Stimulated activated CD4-positive, alpha-beta T cell treated with anti-CD3 and anti-CD28 coated beads, Interleukin-12 subunit alpha, Interleukin-12 subunit beta, amount 100 ng/mL, for 4 hours (primary cell): ENCODE data around the gene SPAG6.

Source experiments
- DNase-seq: peaks from one replicate; pipeline ENCODE4 v3.0.0-alpha.2; 2020

The SPAG6 gene

DNA sequence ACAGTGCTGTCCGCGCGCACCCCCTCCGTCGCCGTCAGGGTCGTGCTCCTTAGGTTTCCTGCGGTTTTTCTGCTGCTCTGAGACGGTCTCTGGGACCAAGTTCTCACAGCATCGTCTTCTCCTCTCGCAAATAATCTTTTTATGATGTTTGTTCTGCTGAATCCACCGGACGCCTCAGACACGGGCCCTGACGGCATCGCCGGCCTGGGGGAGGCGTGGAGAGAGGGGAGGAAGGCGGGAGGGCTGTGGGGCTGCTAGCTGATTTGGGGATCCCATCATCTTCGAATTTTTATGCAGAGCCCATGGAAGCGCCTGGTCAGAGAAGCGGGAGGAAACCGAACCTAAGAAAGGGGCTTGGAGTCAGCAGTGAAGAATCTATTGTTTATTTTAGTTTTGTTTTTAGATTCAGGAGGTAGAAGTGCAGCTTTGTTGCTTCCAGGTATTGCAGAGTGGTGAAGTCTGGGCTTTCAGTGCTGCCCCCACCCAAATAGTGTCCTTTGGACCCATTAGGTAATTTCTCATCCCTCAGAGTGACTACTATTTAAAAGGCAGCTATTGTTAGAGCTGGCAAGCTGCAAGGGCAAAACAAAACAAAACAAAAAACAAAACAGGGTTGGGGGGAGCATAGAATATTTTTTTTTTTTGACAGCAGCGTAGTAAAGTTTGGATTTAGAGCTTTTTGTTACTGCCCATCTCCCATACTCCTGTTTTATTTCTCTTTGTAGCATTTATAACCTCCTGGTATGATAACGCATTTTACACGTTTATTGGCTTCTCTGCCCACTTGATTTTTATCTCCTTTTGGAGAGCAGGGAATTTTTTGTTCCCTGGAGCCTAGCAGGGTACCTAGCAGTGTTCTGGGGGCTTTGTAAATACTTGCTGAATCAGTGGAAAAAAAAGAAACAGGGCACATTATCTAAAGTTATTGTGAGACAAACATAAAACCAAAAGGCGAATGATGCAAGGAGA lies 92.6 kb downstream of the SPAG6 start:
- no peak for DNase-seq

DNA sequence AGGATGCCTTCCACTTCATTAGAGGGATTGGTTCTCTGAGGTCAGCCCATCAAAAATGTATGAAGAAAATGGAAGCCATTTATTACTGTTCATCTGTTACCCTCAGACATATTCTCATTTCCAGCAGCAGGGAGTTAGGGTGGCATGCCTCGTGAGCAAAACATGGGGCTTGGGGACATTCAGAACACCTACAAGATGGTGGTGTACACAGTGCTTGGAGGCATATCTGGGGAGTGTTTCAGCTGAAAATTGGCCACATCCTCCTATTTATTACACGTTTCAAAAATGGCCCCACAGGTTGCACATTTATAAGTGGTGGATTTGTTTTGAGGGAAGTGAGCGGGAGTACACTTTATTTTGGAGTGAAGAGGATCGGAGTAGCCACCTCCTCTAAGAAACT lies 93.4 kb downstream of the SPAG6 start:
- DNase-seq, result no peak

DNA sequence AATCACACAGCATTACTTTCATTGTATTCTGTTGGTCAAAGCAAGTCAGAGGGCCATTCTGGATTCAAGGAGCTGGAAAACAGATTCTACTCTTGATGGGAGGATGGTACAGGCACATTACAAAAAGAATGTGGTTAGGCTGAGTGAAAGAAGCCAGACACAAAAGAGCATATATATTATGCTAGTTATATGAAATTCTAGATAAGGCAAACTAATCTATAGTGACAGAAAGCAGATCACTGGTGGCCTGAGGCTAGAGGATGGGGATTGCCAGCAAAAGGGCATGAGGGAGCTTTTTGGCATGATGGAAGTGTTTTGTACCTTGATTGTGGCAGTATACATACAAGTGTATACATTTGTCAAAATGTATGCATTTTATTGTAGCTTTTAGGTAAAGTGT lies 96.8 kb downstream of the SPAG6 start:
- no peak for DNase-seq

DNA sequence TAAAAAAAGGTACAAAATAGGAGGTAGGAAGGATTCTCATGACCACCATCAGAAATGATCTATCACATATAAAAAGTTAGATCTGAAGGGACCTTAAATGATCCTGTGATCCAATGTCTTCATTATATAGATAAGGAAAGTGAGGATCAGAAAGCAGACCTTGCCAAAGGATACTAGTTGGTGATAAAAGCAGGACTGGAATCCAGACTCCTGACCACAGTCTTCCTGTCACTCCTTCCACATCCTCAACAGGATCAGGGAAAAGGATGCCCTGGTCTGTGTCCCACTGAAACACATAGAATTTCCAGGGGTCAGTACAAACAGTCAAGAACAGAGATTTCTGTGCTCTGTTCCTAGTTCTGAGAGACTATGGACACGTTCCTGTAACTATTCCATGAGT lies 97.2 kb downstream of the SPAG6 start:
- no peak for DNase-seq

DNA sequence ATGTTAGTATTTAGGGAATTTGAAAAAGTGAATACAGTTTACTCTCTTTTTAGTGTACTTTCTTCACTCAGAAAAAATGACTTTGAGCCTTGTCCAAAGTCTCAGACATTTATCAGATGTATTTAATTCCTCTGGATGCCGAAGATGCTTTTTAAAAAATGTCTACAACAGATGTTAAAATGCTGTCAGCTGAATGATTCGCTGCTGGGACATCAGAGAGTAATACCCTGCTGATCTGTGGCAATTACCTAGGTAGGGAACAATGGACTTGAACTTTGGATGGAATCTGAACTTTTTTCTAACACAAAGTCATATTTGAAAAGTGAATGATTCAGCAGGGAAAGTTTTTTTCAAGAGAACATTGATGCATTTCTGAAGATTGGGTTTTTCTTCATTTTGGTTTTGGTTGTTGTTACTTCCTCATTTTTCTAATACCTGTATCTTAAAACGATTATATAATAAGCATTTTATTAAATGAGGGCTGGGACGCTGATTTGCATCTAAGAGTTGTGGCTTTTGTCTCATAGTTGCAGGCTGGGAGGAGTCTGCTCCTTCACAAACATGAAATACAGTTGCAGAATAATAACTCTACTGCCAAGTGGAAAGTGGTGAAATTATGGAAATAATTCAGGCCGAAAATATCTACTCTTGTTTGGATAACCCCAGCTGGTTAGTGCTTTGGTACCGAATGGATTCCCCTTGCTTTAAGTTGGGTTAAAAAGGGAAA lies 98.0 kb downstream of the SPAG6 start:
- no peak for DNase-seq

DNA sequence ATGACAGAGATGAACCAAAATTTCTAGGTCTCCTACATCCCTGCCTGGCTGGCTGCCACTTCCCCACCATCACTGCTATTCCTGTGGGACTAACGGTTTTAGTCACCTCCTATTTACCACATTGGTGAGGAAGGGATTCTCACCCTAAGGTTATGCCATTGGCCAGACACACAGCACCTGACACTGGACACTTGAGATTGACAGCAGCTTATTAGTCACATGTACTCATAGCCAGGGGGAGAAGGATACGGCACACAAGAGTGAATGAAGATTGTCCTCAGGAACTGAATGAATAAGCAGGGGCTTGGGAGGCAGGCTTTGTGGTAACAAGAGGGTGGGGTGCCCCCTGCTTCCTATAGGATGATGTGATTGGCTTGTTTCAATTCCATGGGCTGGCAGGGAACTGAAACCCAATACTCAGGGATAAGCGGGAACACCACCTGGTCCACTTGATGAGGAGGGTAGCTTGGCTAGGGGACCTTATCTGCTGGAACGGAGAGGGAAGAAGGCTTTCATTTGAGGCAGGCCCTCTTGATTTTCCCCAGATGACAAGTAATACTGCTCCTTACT lies 99.0 kb downstream of the SPAG6 start:
- no peak for DNase-seq

DNA sequence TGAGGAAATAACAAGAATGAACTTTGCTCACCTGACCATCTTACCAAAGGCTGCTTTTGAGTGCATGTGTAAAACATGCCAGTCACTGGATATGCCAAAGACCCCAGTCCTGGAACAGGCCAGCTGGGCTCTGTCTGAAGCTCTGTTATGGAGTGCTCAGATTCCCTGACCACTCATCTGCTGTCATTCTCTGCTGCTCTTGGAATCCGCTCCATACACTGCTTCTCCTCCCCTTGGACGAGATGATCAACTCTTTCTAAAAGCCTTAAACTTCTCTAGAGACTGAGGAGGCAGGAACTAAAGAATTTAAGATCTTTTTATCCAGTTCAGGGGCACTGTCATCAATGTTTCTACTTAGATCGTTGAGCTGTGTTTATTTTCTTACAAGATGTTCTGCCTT lies 100.2 kb downstream of the SPAG6 start:
- no peak for DNase-seq

DNA sequence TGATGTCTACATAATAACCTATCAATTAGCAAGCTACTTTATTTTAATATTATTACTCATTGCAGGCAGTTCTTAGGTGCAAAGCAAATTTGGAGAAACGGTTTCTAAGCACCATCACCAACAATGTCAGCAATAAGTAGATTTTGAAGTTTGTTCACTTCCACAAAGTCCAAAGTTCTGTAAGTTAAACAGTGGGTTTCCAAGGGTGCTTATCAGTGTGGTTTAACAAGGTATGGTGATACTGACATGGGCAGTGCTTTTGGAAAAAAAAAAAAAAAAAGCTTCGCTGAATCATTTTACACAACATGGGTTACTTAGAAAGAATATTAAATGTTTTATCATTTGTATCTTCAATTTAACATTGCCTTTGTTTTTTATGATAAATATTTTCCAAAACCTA lies 101.8 kb downstream of the SPAG6 start:
- DNase-seq, result no peak

DNA sequence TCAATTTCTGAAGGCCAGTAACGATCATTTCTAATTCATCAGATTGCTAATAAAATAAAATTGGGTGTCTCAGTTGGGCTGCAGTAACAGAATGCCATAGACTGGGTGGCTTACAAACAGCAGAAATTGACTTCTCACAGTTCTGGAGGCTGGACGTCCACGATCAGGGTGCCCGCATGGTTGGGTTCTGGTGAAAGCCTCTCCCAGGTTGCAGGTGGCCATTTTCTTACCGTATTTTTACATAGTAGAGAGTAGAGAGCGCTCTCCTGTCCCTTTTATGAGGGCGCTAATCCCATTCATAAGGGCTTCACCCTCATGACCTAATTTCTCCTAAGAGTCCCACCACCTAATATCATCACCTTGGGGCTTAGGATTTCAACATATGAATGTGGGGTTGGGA lies 106.0 kb downstream of the SPAG6 start:
- DNase-seq, result no peak

DNA sequence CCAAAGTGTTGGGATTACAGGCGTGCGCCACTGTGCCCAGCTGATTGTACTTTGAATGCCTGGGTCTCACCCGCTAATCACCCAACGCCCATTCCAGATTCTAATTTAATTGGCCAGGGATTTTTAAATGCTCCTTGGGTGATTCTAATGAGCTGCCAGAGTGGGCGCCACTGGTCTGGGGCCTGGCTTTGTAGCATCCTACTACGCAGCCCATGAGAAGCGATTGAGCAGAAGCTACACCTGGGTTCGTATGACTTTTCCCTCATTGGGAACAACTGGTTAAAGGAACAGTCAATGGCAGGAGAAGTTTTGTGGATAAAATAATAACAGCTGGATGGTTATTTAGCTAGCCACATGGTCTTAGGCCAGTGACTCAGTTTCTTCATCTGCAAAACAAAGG lies 108.0 kb downstream of the SPAG6 start:
- no peak for DNase-seq

DNA sequence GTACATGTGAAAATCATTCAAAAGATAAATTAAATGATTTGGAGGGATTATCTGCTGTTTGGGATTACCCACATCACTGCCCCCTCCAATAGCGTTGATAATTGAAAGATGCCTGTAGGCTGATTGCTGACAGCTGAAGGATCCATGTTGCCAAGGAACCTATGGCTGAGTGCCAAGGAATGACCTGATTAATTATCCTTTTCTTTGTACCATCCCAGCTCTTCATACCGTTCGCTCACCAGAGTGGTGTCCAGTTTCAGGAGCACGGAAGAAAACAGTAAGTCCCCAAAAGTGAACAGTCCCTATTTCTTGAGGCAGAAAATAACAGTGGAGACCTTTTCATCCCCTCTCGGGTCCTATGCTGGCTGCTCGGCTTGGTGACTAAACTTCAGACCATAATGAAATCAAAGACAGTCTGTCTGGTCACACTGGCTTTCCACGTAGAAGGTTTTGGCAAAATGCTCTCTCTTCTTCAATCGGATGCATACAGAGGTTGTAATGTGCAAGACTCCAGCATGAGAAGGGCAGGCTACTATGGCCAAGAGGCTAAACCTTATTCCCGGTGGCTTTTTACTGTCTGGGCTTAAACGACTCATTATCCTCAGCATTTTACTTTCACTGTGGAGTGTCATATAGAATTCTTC lies 108.8 kb downstream of the SPAG6 start:
- no peak for DNase-seq

DNA sequence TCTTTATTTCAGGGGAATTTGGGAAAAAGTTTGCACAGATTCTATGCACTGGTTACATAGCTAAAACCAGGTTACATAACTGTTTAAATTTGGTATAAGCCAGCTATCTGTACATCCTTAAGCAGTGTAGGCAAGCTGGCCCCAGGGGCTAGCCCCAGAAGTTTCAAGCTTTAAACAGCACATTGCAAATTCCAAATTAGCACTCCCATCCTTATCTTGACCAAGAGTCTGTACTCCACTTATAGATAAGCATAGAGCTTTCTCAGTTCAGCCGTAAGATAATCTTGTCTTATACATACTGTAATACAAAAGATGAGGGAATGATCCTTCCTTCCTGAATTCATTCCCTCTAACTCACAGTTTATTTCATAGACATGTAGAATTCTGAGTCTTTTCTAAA lies 109.3 kb downstream of the SPAG6 start:
- no peak for DNase-seq

DNA sequence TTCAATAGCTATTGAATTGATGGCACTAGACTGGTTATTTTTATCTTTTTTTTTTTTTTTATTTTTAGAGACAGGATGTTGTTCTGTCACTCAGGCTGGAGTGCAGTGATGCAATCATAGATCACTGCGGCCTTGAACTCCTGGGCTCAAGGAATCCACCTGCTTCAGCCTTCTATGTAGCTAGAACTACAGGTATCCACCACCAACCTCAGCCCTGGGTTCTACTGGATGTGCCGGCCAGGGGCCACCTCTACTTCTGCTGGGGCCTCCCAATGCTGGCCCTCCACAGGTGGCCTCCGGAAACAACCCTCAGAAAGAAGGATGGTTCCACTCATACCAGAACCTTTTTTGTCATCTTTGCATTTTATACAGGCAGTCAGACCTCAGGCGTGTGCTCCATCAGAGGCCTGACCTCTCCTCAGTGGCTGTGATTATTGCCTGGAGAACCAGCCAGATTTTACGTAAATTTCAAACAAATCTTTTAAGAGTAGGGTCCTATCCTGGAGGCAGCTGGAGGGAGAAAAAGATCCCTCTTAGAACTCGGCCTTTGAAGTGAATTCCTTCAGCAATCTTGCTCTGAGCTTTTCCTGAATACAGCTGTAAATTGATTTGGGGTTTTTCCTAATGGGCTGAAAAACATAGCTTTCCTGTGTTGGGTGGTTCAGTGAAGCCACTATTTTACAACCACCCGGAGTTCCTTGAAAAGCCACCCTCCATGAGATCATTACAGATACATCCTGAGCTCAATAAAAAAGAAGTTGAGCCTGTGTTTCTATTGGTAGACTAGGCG lies 110.0 kb downstream of the SPAG6 start:
- no peak for DNase-seq

DNA sequence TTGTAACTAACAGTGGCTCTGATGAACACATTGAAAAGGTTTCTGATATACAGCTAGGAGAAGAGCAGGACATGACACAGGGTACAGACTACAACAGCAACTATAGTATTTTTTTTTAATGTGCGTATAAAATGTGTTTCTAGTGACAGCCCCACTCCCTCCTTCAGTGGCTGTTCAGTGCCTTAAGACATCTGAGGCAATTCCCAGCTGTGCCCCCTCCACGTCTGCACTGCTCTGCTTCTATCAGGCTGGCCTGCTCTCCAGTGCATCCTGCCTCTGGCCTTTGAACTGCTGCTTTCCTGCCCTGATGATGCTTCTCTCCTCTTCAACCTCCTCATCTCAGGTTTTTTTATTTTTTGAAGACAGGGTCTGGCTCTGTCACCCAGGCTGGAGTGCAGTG lies 111.2 kb downstream of the SPAG6 start:
- no peak for DNase-seq

DNA sequence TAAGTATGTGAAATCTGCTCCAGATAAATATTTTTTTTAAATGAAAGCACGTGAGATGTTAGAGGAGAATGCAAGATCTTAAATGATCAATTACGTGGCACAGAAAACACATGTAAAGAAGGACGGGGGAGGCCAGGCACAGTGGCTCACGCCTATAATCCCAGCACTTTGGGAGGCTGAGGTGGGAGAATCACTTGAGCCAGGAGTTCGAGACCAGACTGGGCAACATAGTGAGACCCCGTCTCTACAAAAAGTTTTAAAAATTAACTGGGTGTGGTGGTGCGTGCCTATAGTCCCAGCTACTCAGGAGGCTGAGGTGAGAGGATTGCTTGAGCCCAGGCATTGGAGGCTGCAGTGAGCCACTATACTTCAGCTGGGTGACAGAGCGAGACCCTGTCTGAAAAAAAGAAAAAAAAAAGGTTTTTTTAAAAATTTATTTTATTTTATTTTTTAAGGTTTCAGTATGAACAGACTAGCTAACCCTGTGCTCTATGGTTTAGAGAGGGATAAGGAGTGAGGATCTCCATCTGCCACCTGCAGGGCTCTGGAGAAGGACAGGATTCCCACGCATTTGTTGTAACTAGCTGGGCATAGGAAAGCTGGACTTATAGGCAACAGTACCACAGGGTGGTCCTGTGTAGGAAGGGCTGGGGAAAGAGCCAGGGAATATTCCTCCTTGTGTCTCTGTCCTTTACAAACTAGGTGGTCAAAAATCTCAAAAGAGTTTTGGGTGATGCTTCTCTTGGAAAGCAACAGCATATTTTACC lies 113.2 kb downstream of the SPAG6 start:
- DNase-seq, result no peak

DNA sequence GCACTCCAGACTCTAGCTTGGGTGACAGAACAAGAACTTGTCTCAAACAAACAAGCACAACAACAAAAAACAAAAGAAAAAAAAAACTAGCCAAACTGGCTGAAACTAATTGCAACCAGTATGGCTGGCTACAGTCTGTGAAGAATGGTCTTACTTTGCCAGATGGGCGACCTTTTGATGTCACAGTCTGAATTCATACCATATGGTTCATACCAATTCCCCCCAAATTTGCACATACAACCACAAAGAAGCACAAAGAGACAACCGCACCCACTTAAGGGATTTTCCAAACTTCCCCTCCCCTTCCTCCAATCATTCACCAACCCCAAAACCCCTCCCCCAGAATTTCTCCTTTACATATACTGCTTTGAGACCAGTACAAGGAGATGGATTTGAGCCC lies 114.2 kb downstream of the SPAG6 start:
- no peak for DNase-seq

DNA sequence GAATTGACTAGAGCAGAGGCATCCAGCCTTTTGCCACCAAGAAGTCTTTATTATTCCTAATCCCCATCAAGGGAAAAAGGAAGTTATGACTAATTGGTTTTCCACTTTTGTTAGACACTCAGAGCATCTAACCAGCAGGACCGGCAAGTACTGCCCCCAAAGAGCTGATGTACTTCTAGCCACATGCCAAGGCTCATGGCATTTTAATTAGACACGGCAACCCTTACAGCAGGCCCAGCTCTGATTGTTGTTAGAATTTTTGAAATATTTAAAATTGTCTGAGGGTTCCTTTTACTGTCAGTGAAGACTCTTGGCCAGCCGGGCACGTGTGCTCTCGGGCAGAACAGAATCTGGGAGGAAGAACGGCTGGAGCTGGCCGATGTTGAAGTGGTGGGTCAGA lies 114.8 kb downstream of the SPAG6 start:
- no peak for DNase-seq

DNA sequence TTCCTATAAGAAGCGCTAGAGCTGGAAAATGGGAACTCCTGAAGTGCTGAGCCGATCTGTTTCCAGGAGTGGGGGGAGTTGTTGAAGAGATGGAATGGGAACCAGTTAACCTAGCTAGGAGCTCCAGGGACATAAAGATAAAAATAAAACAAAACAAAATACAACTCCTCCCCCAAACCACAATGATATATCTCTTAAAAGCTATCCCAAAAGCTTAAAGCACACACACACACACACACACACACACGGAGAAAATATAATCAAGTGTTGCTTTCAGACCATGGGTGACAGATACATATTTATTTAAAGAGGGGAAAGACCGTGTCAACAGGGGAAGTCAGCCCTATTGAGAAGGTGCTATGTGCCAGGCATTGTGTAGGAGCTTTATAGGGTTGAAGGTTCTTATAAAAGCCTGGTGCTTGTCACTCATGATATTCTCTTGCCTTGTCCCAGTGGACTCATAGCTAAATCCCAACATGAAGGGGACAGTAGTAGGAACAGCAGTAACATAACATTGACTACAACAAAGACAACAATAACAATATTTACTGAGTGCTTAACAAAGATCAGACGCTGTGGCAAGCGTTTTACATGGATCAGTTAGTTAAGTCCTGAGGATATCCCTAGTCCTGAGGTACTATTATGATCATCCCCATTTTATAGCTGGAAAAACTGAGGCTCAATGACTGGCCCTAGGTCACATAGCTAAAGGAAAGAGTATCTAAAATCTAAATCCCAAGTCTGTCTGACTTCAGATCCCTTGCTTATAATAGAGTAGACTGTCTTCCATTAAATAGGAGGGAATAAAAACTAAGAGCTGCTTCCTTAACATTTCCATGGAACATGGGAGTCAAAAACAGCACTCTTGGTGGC lies 115.5 kb downstream of the SPAG6 start:
- DNase-seq, result no peak

DNA sequence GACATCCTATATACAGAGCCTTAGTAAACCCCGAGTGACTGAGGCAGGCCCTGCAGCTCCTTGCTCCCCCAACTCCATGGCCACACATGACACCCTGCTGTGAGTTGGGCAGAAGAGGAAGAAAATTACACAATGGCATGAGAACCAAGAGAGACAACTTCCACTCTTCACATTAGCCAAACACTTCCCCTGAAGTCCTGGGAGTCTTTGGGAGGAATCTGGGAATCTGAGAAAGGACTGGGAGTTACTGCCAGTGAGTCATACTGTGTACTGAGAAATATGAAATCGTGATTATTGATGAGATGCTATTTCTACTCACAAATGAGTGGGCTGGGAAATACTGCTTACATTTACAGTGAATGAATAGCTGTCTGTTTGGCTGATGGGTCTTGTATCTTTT lies 116.6 kb downstream of the SPAG6 start:
- DNase-seq, result no peak

DNA sequence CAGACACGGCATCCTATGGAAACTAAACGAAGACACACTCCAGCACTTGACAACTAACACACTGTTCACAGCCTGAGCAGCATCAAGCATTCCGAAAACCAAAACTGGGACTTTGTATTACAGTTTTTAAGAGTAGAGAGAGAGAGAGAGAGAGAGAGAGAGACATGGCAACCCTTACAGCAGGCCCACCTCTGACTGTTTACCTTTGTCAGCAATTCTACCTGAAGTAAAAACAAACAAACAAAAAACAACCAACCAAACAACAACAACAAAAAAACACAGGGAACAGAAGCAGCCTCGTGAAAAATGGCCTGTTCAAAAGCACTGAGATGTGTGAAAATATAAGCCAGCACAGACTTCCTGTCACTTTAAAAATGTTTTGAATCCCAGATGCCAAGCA lies 118.0 kb downstream of the SPAG6 start:
- no peak for DNase-seq
